A673 (cell line): Measurements from ENCODE around the gene RALGPS1. TPM values are rescaled to one million over a fixed set of nuclear protein-coding genes. Genes with fewer than 3 reads are reported as not detected.
A peak's percentile ranks its signal among the peaks of the same experiment; 100 is the strongest.

Experiments used
- BruUV-seq: library from RNA; stranded (reverse); fragments of 400-500 nt; replicated peaks from 2 replicates; lab custom pipeline; 2021; lab: Mats Ljungman, UMichigan
- CTCF ChIA-PET: fragments of 300-600 bp; sonication (Branson Sonifier 250); formaldehyde crosslinking; loops from one replicate; lab custom pipeline; 2022; ENCODE audit warnings: antibody characterized with exemption; lab: Charles Lee
- POLR2A ChIA-PET: fragments of 300-600 bp; sonication (Branson Sonifier 250); formaldehyde crosslinking; loops from one replicate; lab custom pipeline; 2022; ENCODE audit warnings: antibody characterized with exemption; ENCODE audit not compliant: low non-redundant PET; lab: Charles Lee
- DNase-seq: peaks from one replicate; pipeline ENCODE4 v3.0.0-alpha.2; 2015; ENCODE audit warnings: low spot score
- H3K27ac ChIP-seq: fragments of 200-600 bp; sonication (generic); 2 replicates; pipeline ENCODE4 v1.5.1; 2016; ENCODE audit warnings: mixed run types, low read depth, mild to moderate bottlenecking, mixed read lengths, antibody characterized with exemption, low read length; ENCODE audit not compliant: poor library complexity, severe bottlenecking
- H3K27me3 ChIP-seq: fragments of 200-600 bp; sonication (generic); replicated peaks from 2 replicates; pipeline ENCODE4 v1.6.1; 2017; ENCODE audit warnings: mixed run types, low read depth, mild to moderate bottlenecking, mixed read lengths, antibody characterized with exemption, low read length; ENCODE audit not compliant: insufficient read depth, poor library complexity
- H3K36me3 ChIP-seq: fragments of 200-600 bp; sonication (generic); 2 replicates; pipeline ENCODE4 v1.6.1; 2016; ENCODE audit warnings: mixed run types, mild to moderate bottlenecking, mixed read lengths, antibody characterized with exemption, low read length; ENCODE audit not compliant: insufficient read depth, poor library complexity, severe bottlenecking
- H3K4me1 ChIP-seq: fragments of 200-600 bp; sonication (generic); 2 replicates; pipeline ENCODE4 v1.6.1; 2017; ENCODE audit warnings: mixed run types, mild to moderate bottlenecking, mixed read lengths, antibody characterized with exemption, low read length; ENCODE audit not compliant: insufficient read depth, poor library complexity, severe bottlenecking
- H3K4me3 ChIP-seq: fragments of 200-600 bp; sonication (generic); 2 replicates; pipeline ENCODE4 v1.5.1; 2016; ENCODE audit warnings: low read depth, mixed run types, mild to moderate bottlenecking, mixed read lengths, low read length; ENCODE audit not compliant: poor library complexity, severe bottlenecking
- H3K9me3 ChIP-seq: fragments of 200-600 bp; sonication (generic); 2 replicates; pipeline ENCODE4 v1.6.1; 2016; ENCODE audit warnings: mixed run types, low read depth, mild to moderate bottlenecking, mixed read lengths, antibody characterized with exemption, low read length; ENCODE audit not compliant: poor library complexity, severe bottlenecking
- CTCF ChIP-seq: fragments of 300-800, 200-600 bp; sonication (generic); conservative IDR thresholded peaks from 2 replicates; pipeline ENCODE4 v1.5.1; 2017; ENCODE audit warnings: low read depth, mild to moderate bottlenecking, antibody characterized with exemption, low read length, moderate library complexity, mixed read lengths
- EZH2 ChIP-seq: fragments of 200-600 bp; sonication (generic); IDR thresholded peaks from 2 replicates; pipeline ENCODE4 v1.6.1; 2017; ENCODE audit warnings: borderline replicate concordance, low read depth, mild to moderate bottlenecking, mixed read lengths, antibody characterized with exemption, low read length; ENCODE audit not compliant: poor library complexity, severe bottlenecking
- intact Hi-C: fragments of 100-400 bp; cut with micrococcal nuclease; formaldehyde crosslinking; loops from one replicate; pipeline ENCODE4 v1.10.0; 2022; ENCODE audit not compliant: unreplicated experiment
- total RNA-seq: library from RNA; stranded (reverse); gene quantifications from 2 replicates; pipeline ENCODE4 v1.2.3, GENCODE V29; 2021

The RALGPS1 gene
- total RNA-seq, 1 experiment from 2014 or later = 3.9 TPM

DNA sequence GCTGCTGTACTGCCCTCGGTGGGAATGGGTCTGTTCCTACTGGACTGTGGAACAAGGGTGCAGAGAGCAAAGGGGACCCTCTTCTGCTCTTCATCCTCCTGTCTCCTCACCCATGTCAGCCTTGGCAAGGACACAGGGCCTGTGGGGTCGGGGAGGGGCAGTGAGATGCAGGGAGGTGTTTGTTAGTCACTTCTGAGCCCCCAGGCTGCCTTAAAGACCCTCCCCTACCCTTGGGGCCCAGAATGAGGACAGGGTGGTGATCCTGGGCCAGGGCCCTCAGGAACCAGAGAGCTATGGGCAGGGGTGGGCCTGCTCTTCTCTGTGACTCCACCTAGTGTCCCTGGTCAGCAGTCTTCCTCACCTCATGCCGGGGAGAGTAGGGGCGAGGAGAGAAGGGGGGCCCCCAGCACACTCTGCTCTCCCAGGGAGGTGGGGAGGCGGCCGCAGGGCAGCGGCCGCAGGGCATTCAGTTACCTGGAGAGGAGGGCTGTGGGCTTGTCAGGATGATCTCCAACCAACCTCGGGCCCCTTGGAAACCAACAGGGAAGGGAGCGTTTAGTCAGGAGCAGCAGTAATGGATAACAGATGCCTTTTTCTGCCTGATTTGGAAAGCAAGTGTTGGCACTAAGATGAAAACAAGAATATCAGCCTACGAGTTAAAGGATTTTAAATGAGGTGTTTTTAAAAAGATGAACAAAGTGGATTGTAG is 288.0 kb downstream of the RALGPS1 start:
- no peak for DNase-seq
- Histone ChIP-seq H3K4me3 (no peak overlapping the region), H3K4me1 (no peaks in the 10 kb centered on the region), H3K27me3 (no peaks in the 10 kb centered on the region), H3K9me3 (no peaks in the 10 kb centered on the region), H3K27ac (no peak overlapping the region), H3K36me3 (no peaks in the 10 kb centered on the region)
- TF ChIP-seq EZH2 (no peak), CTCF (no peak)
- no TSS peak for BruUV-seq
- ChIA-PET POLR2A (no interaction called here), CTCF (interaction anchor here (2.7 kb wide), 1 partner anchor 262 kb away, joined by 9 read pairs; no protein-coding TSS in a partner anchor)
- intact Hi-C loops = no loop called here

DNA sequence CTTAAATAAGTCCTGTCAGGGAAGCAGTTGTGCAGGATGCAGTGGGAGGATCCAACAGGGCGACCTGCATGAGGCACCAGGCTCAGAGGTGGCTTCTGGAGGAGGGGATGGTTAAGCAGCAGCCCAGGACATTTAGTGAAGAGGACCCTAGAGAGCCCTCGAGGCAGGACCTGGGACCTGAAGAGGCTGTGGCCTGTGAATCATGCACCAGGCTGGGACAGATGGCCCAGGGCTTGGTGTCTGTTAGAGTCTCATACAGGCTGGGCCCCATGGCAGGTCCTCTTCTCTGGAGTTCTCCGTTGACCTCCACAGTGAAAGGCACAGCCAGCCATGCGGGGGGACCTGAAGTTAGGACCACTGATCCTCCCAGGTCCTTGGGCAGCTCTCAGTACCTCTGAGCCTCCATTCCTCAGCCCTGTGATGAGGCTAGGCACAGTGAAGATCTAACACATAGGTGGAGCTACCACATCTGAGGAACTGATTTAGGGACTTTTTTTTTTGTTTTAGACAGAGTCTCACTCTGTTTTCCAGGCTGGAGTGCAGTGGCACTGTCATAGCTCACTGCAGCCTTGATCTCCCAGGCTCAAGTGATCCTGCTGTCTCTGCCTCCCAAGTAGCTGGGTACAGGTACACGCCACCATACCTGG is 289.2 kb downstream of the RALGPS1 start:
- ChIA-PET POLR2A (interaction anchor here (0.6 kb wide), 1 partner anchor 97 kb away, joined by 3 read pairs; no protein-coding TSS in a partner anchor), CTCF (no interaction called here)
- no peak for TF ChIP-seq EZH2
- TF ChIP-seq CTCF = no peak
- no peak for DNase-seq
- no TSS peak for BruUV-seq
- Histone ChIP-seq H3K36me3 (no peaks in the 10 kb centered on the region), H3K4me1 (no peaks in the 10 kb centered on the region), H3K4me3 (no peak overlapping the region), H3K27me3 (no peaks in the 10 kb centered on the region), H3K27ac (no peak overlapping the region), H3K9me3 (no peaks in the 10 kb centered on the region)
- intact Hi-C loops = no loop called here

DNA sequence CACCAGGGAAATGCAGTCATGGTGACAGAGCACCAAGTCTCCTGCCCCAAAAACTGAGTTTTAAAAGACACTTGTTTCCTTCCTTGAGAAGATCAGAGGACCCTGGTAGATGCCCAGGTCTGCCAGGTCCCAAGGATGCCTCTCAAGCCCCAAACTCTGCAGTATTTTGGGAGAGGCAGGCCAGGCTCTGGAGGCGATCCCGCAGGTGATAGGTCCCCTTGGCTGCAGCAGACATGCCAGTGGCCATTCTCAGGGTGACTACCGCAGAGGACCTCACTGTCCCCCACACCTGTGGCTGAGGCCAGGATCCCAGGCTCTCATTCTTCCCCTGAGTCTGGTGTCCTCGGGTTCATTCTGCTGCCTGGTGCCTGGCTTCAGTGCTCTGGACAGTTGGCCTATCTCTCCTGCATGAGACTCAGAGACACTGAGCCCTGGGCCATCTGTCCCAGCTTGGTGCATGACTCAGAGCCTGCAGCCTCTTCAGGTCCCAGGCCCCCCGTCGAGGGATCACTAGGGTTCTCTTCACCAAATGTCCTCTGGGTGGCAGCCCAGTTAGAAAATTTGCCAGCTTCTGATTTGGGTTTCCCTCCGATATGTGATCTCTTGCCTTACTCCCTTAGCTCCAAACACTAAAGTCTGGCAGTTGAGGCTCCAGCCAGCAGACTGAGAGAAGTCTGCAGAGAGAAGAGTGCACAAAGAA is 290.3 kb downstream of the RALGPS1 start:
- Histone ChIP-seq H3K4me3 (no peak overlapping the region), H3K36me3 (no peaks in the 10 kb centered on the region), H3K9me3 (no peaks in the 10 kb centered on the region), H3K4me1 (peaks cover 3% of the 10 kb centered on the region), H3K27me3 (no peaks in the 10 kb centered on the region), H3K27ac (no peak overlapping the region)
- intact Hi-C loops = no loop called here
- no TSS peak for BruUV-seq
- ChIA-PET POLR2A (interaction anchor here (0.5 kb wide), 1 partner anchor 527 kb away, joined by 5 read pairs; no protein-coding TSS in a partner anchor), CTCF (no interaction called here)
- TF ChIP-seq EZH2 (no peak), CTCF (peak; percentile 37; the same call in 1 of the 2 replicates)
- DNase-seq = peak; percentile 68
